BE2C (cell line): ENCODE measurements around the gene VPS41.

Source experiments
- DNase-seq: peaks from one replicate; pipeline ENCODE4 v3.0.0-alpha.2; 2020
- H3K27me3 ChIP-seq: fragments of 250-450 bp; sonication (Bioruptor Pico); 2 replicates; pipeline ENCODE4 v1.5.1; 2020; ENCODE audit warnings: mild to moderate bottlenecking
- H3K36me3 ChIP-seq: fragments of 250-450 bp; sonication (Bioruptor Pico); 2 replicates; pipeline ENCODE4 v1.5.1; 2020; ENCODE audit warnings: mild to moderate bottlenecking
- H3K4me1 ChIP-seq: fragments of 250-450 bp; sonication (Bioruptor Pico); 2 replicates; pipeline ENCODE4 v1.5.1; 2020
- H3K4me3 ChIP-seq: 2 replicates; pipeline ENCODE4 v1.5.1; 2011; ENCODE audit warnings: low read depth, low read length
- H3K9me3 ChIP-seq: fragments of 250-450 bp; sonication (Bioruptor Pico); 2 replicates; pipeline ENCODE4 v1.5.1; 2020
- CTCF ChIP-seq: IDR thresholded peaks from 2 replicates; pipeline ENCODE4 v1.5.1; 2012; ENCODE audit warnings: mild to moderate bottlenecking, low read depth, low read length

VPS41 gene

DNA sequence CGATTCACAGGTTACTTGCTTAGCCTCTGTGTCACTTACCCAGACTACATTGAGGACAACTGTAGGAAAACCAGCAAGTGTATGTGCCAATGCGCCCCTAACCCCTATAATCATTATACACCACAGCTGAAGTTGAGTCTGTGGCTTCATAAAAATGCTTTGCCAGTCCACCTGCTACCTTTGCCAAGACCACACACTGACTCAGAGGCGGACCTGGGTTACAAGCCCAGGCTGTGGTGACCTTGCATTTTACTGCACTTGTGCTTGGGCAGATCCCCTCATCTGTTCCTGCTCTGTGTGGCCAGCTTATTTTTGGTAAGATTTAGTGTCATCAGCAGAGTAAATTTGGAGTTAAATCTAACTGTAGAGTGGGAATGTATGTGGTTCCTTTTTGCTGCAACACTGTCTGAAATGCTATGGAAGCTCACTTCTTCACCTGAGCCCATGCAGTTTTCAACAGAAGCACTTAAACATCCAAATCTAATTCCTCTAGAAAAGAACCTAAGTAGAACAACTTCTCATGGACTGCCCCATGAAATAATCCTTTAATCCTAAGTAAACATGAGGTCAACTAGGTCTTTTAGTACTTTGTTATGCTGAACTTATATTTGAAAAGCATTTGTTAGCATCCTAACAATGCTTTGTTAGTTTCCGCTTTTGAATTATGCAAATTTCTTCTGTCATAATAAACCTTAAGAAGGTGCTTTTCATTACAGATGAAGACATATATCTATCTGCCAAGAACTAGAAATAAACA is 181.6 kb downstream of the VPS41 start:
- Histone ChIP-seq H3K27me3 (no peaks in the 10 kb centered on the region), H3K36me3 (no peaks in the 10 kb centered on the region; the same call in 1 of the 2 replicates), H3K4me1 (no peaks in the 10 kb centered on the region), H3K9me3 (no peaks in the 10 kb centered on the region), H3K4me3 (no peak overlapping the region)
- no peak for TF ChIP-seq CTCF
- DNase-seq, result no peak

- DNase-seq, result no peak
- no peaks in the 10 kb centered on the region for H3K27me3 ChIP-seq
- H3K9me3 ChIP-seq, result no peaks in the 10 kb centered on the region
- no peak for TF ChIP-seq CTCF
- no peak overlapping the region for H3K4me3 ChIP-seq
- H3K4me1 ChIP-seq, result no peaks in the 10 kb centered on the region
- no peaks in the 10 kb centered on the region; the same call in 1 of the 2 replicates for H3K36me3 ChIP-seq
Observed at GRCh38 chr7:38723327-38723726, 185.7 kb downstream of the VPS41 start.

DNA sequence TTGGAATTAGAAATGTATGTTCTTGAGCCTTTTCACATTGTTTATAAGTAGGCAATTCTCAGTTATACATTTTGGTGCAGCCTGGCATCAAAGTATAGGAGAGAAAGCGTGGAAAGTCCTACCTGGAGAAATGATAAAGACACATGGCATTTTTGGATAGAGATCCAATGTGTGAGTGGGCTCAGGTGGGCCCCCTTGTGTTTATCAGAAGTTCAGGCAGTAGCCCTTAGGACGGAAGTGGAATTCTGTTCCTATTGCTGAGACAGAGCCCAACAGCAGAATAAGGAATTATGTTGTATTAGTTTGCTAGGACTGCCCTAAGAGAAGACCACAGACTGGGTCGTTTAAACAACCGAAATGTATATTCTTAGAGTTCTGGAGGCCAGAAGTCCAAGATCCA is 192.6 kb downstream of the VPS41 start:
- peak; percentile 30; the same call in 1 of the 2 replicates for TF ChIP-seq CTCF
- Histone ChIP-seq H3K4me3 (no peak overlapping the region), H3K27me3 (no peaks in the 10 kb centered on the region), H3K4me1 (no peaks in the 10 kb centered on the region), H3K36me3 (no peaks in the 10 kb centered on the region), H3K9me3 (no peaks in the 10 kb centered on the region)
- no peak for DNase-seq

DNA sequence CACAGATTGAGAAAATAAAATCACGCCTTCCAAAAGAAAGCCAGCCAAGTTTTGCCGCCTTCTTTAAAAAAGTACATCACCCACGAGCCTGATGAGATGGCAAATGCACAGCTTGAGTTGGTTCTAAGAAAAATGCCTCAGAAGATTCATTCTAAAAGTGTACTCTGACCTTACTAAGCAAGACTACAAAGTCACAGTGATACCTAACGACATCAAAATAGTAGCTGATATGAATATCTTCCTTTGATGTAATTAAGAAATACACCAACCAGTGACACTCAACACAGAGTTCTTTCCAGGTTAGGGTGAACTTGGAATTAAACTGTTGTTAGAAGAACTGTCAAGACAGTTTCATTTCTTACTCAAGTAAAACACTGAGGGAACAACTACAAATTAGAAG is 199.9 kb downstream of the VPS41 start:
- Histone ChIP-seq H3K4me3 (no peak overlapping the region), H3K9me3 (no peaks in the 10 kb centered on the region), H3K36me3 (no peaks in the 10 kb centered on the region), H3K4me1 (no peaks in the 10 kb centered on the region), H3K27me3 (peaks cover 5% of the 10 kb centered on the region; the same call in 1 of the 2 replicates)
- DNase-seq, result no peak
- no peak for TF ChIP-seq CTCF

DNA sequence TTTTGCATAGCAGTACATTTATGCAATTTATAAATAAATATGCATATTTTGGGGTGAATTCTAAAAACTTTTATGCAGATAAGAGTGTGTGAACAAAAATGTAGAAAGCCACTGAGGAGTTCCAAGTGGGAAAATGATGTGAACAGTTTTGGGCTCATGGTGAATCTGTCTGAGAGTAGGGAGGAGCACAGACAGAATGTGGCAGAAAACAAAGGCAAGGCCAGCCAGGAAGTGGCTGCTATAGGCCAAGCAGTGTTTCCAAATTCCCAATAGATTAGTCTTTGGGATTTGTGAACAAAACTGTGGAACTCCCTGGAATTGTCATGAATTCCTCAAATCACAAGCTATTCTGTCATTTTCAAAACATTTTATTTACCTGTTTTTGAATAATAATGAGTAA is 204.2 kb downstream of the VPS41 start:
- no peak for DNase-seq
- TF ChIP-seq CTCF, result no peak
- no peak overlapping the region for H3K4me3 ChIP-seq

DNA sequence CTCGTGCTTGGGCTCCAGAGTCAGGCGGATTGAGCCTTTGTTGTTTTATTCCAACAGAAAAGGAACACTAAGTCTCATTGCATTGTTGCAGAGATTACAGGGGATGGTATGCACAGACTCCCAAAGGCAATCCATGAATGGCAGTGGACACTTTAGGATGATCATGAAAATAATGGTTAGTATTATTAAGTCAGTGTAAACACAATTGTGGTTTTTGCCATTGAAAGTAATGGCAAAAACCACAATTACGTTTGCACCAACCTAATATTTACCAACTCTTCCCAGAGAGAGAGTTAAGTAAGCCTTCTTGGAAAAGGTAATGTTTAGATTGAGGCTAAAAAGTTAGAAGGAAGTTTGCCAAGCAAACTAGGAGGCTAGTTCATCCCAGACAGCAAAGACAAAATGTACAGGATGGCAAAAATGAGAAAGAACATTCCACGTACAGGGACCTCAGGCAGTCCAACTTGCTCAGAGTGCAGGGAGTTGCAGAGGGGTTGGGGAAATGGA is 204.9 kb downstream of the VPS41 start:
- Histone ChIP-seq H3K27me3 (peaks cover 5% of the 10 kb centered on the region; the same call in 1 of the 2 replicates), H3K4me3 (no peak overlapping the region), H3K36me3 (no peaks in the 10 kb centered on the region), H3K4me1 (no peaks in the 10 kb centered on the region), H3K9me3 (no peaks in the 10 kb centered on the region)
- TF ChIP-seq CTCF, result no peak
- no peak for DNase-seq

More for the DNA sequence above, 204.2 kb downstream of the VPS41 start:
- no peaks in the 10 kb centered on the region for H3K4me1 ChIP-seq
- H3K9me3 ChIP-seq, result no peaks in the 10 kb centered on the region
- peaks cover 5% of the 10 kb centered on the region; the same call in 1 of the 2 replicates for H3K27me3 ChIP-seq
- no peaks in the 10 kb centered on the region for H3K36me3 ChIP-seq
